AG04450 (cell line): ENCODE measurements around the gene LDB2. TPM values are rescaled to one million over a fixed set of nuclear protein-coding genes. Genes with fewer than 3 reads are reported as not detected.

ENCODE experiments used
- CTCF ChIA-PET: fragments of 300-600, 350-600 bp; formaldehyde crosslinking; extraction: SDS; loops from one replicate; lab custom pipeline; 2022; ENCODE audit warnings: antibody characterized with exemption, inconsistent platforms; lab: Charles Lee
- POLR2A ChIA-PET: fragments of 350-600 bp; formaldehyde crosslinking; extraction: SDS; loops from one replicate; lab custom pipeline; 2021; ENCODE audit warnings: antibody characterized with exemption, inconsistent platforms; lab: Yijun Ruan, JAX
- DNase-seq: peaks from one replicate; pipeline ENCODE4 v3.0.0-alpha.2; 2011; ENCODE audit warnings: low read depth, low spot score
- H3K27ac ChIP-seq: one replicate; pipeline ENCODE4 v1.5.1; 2012; ENCODE audit warnings: low read depth, low read length, control low read depth
- H3K27me3 ChIP-seq: one replicate; pipeline ENCODE4 v1.6.0; 2012; ENCODE audit warnings: low read length; ENCODE audit not compliant: control insufficient read depth, insufficient read depth
- H3K4me3 ChIP-seq: 2 replicates; pipeline ENCODE4 v1.5.1; 2011; ENCODE audit warnings: mild to moderate bottlenecking, low read depth, low read length, control low read depth
- H3K9me3 ChIP-seq: 2 replicates; pipeline ENCODE4 v1.5.1; 2012; ENCODE audit warnings: low read length; ENCODE audit not compliant: control insufficient read depth, insufficient read depth
- polyA plus RNA-seq: library from polyadenylated mRNA; depleted of rRNA; stranded (reverse); fragments of >200 nt; gene quantifications from 2 replicates; pipeline ENCODE4 v1.2.3, GENCODE V29; 2011
- TF ChIP-seq, protein P1 (sequence below): IDR thresholded peaks from 2 replicates; pipeline ENCODE4 v1.5.1; 2011; ENCODE audit warnings: low read depth, low read length, control low read depth, inconsistent platforms

The LDB2 gene
- polyA plus RNA-seq, 1 experiment: 180 TPM

DNA sequence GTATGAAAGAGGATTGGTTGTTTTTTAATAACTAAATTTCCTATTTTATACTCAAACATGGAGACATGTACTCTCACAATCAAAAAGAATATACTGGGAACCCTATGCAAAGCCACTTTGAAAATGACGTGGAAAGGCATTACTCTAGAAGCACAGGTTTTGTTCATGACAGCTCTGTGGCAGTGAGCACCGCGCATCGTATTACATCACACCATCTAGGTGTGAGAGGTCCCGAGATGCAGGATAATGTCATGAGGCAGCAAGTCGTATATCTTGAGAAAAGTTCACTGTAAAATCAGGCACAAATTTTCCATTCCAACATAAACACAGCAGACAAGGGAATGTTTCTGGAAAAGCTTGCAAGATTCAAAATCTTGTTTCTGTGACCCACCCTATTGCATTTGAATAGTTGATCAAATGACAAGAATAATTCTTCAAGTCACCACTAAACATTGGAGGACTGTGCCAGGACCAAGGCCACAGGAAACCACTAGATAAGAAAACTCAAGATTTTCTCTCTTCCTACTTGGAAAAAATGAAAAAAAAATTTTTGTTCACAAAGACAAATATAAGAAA is 127.6 kb downstream of the LDB2 start:
- TF ChIP-seq, protein P1, sequence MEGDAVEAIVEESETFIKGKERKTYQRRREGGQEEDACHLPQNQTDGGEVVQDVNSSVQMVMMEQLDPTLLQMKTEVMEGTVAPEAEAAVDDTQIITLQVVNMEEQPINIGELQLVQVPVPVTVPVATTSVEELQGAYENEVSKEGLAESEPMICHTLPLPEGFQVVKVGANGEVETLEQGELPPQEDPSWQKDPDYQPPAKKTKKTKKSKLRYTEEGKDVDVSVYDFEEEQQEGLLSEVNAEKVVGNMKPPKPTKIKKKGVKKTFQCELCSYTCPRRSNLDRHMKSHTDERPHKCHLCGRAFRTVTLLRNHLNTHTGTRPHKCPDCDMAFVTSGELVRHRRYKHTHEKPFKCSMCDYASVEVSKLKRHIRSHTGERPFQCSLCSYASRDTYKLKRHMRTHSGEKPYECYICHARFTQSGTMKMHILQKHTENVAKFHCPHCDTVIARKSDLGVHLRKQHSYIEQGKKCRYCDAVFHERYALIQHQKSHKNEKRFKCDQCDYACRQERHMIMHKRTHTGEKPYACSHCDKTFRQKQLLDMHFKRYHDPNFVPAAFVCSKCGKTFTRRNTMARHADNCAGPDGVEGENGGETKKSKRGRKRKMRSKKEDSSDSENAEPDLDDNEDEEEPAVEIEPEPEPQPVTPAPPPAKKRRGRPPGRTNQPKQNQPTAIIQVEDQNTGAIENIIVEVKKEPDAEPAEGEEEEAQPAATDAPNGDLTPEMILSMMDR: no peak
- H3K27ac ChIP-seq: no peak overlapping the region
- no peak overlapping the region for H3K4me3 ChIP-seq
- CTCF ChIA-PET: interaction anchor here (0.8 to 1.5 kb wide), 3 partner anchors 21 to 108 kb away, joined by 3 to 4 read pairs (median 3); no protein-coding TSS in a partner anchor
- POLR2A ChIA-PET: no interaction called here
- no peaks in the 10 kb centered on the region for H3K27me3 ChIP-seq
- DNase-seq: no peak
- H3K9me3 ChIP-seq: no peaks in the 10 kb centered on the region

DNA sequence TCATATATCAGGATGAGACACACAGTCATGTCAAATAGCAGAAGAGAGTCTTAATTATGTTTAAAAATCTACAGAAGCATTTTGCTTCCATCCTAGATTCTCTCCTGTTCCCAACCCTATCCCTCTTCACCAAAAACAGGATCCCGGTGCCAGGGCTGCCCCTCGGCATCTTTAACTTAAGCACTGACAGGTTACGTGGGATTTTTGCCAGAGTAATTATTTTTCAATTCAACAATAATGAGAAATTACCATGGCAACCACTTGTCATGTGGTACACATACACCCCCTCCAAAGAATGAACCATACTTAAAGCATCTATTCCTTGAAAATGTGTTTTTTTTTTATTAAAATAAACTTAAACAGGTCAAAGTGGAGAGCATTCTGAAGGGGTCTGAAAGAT is 130.6 kb downstream of the LDB2 start:
- TF ChIP-seq, protein P1: no peak

DNA sequence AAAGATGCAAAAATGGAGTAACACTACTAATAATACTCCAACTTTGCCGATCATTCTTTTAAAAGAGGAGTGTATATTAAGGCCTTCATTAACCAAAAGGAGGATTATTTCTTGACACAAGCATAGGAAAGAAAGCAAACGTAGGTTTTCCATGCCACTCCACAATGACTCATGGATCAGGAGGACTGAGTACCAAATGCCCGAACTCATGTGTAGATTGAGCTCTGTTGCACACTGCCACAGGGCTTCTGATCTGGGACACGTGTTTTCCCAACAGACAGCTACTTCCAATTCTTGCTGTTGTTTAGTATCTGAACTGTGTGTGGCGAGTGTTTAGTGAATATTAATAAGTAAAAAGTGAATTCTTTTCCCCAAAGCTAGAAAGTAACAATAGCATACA is 131.2 kb downstream of the LDB2 start:
- CTCF ChIA-PET: interaction anchor here (0.9 kb wide), 1 partner anchor 639 kb away, joined by 3 read pairs; no protein-coding TSS in a partner anchor
- POLR2A ChIA-PET: no interaction called here
- no peak overlapping the region for H3K27ac ChIP-seq
- no peak overlapping the region for H3K4me3 ChIP-seq
- H3K27me3 ChIP-seq: no peaks in the 10 kb centered on the region
- no peaks in the 10 kb centered on the region for H3K9me3 ChIP-seq
- DNase-seq: no peak
- TF ChIP-seq, protein P1: no peak

More for the DNA sequence above, 130.6 kb downstream of the LDB2 start:
- ChIA-PET CTCF (interaction anchor here (0.9 kb wide), 1 partner anchor 638 kb away, joined by 3 read pairs; no protein-coding TSS in a partner anchor), POLR2A (no interaction called here)
- Histone ChIP-seq H3K27ac (no peak overlapping the region), H3K4me3 (no peak overlapping the region), H3K27me3 (no peaks in the 10 kb centered on the region), H3K9me3 (no peaks in the 10 kb centered on the region)
- no peak for DNase-seq

DNA sequence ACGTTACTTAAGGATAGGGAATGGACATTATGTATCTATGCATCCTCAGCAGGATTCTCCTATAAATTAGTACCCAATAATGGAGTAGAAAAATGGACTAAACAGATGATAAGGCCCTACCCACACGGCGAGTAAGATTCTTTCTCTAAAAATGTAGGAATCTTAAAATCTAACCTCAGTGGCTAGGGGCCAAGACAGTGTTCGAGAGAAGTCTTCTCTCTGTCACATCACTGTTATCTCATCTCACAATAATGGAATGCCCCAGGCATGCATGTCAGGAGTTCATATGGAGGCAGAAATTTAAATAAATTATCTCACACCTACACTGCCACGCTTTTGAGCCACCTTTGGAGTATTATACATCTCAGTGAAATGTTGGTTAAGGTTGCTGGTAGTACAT is 132.9 kb downstream of the LDB2 start:
- DNase-seq: no peak
- POLR2A ChIA-PET: no interaction called here
- TF ChIP-seq, protein P1: no peak
- Histone ChIP-seq H3K27me3 (no peaks in the 10 kb centered on the region), H3K27ac (no peak overlapping the region), H3K9me3 (no peaks in the 10 kb centered on the region), H3K4me3 (no peak overlapping the region)
- CTCF ChIA-PET: no interaction called here

DNA sequence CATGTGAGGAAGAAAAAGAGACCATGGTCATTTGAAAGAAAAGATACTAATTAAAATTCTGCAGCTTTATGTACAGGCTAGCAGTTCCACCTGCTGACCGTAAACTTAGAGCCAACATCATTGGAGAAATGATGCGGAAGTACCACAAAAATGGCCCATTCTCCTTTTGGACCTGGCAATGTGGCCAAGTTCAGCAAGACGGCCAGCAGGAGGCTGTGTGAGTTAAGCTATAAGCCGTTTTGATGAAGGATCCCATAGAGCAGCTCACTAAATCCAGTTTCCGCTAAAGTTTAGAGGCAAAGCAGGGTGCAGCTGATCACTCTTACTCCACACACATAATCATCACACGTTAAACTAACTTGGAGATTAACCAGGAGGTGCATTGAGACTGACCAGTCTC is 133.8 kb downstream of the LDB2 start:
- Histone ChIP-seq H3K27me3 (no peaks in the 10 kb centered on the region), H3K9me3 (no peaks in the 10 kb centered on the region), H3K27ac (no peak overlapping the region), H3K4me3 (no peak overlapping the region)
- CTCF ChIA-PET: interaction anchor here (0.6 to 1.9 kb wide), 7 partner anchors 9 to 704 kb away, joined by 3 to 7 read pairs (median 4); no protein-coding TSS in a partner anchor
- no peak for DNase-seq
- POLR2A ChIA-PET: no interaction called here
- TF ChIP-seq, protein P1: peak; percentile 46
